Stimulated activated CD8-positive, alpha-beta memory T cell treated with anti-CD3 and anti-CD28 coated beads, Interleukin-2, amount 100 ng/mL, for 48 hours (primary cell): ENCODE results near the gene OR2M3.
"Not testable (repeated sequence)": the region's sequence is repeated elsewhere in the genome, so short reads cannot be mapped to it uniquely, and the experiment has no call there.

ENCODE experiments used
- DNase-seq, 2 donors: peaks; one replicate each; pipeline ENCODE4 v3.0.0-alpha.2; 2020; ENCODE audit warnings: low read depth in 2 of 2

Gene OR2M3

GRCh38 chr1:248196965-248197364 lies at the start of gene OR2M3:
Gene OR2M3, plus strand, starts transcription at chr1:248197265. Its CDS starts 5,803 bp downstream, at chr1:248203068.
- DNase-seq: no peak

DNA sequence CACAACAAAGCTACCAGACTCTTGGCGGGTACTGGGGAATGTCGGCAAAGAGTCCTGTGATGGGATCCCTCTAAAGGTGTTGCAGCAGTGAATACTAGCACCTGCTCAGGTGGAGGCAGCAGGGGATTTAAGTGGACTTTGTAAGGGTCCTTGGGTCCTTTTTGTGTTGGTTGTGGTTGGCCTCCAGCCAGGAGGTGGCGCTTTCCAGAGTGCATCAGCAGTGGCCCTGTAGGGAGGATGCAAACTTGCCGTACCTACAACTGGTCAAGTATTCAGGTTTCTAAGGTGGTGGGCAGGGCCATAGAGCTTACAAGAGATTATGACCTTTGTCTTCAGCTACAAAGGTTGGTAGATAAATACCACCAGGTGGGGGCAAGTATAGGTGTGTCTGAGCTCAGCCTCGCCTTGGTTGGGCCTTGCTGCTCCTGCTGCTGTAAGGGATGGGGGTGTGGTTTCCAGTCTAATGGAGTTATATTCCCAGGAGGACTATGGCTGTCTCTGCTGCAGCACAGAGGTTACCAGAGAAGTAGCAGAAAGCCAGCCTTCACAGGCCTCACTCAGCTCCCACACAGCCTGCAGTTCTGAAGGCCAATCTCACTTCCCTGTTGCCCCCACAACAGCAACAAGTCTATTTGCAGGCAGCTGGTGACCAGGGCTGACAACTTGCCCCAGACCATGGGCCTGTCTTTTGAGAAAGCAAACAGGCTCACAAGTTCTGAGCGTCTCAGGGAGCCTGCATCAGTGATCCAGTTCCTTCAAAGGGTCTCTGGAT lies 44.8 kb upstream of the OR2M3 start:
- no peak for DNase-seq

DNA sequence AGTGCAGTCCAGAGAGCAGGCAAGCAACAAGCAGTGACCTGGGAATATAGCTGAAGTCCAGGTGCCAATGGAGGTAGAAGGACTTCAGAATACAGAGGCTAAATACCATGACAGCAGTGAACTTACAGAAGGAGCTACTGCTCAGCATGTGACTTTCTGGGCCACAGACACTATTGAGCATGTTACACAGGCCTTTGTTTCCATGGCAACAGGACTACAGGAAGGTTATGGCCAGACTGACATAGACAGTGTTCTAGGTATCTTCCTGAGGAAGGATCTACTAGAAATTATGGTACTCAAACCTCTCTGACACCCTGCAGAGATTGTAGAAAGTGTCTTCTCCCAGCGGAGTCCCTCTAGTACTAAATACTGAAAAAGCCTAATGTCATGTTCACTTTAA lies 41.1 kb upstream of the OR2M3 start:
- no peak for DNase-seq

DNA sequence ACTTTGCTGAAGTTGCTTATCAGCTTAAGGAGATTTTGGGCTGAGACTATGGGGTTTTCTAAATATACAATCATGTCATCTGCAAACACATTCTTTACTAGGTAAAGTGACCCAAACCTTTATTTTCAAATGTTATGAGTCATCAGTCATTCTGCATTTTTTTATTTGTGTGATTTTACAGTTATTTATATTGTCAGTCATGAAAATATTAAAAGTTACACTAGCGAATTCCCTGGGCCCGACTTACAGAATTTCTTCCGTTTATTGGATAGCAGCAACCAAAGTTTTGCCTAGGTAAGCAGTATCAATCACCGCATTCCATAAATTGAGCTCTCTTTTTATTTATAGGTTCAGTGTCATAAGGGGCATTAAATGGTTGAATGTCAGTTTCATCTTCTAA lies 38.3 kb upstream of the OR2M3 start:
- DNase-seq: no peak

GRCh38 chr1:248164031-248164430 lies 33.0 kb upstream of the OR2M3 start:
- no peak for DNase-seq

DNA sequence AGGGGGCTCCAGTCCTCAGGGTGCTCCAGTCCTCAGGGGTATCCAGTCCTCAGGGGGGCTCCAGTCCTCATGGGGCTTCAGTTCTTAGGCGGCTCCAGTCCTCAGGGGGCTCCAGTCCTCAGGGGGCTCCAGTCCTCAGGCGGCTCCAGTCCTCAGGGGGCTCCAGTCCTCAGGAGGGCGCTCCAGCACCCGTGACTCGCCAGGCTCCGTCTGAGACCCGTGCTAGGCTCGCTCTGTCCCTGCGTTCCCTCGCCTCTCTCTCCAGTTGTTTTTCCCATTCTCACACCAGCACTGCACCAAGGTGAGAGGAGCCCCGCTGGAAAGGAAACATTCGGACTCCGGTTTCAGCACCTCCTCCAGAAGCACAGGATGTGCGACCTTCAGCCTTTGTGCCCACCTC lies 31.9 kb upstream of the OR2M3 start:
- no peak for DNase-seq

DNA sequence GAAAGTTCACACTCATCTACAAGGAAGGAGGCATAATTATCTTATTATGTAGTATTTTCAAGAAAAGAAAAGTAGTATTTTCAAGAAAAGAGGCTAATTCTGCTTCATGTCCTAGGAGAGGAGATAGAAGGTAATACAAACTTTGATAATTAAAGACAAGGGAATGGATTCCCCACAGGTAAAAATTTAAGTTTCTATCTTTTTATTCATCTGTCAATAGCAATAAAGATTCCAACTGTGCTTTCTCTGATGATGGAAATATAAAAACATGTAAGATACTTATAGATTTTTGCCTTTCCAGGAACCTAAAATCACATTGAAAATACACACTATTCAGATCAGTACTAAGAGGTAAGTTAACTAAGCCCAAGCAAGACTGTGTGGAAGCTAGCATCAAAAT lies 22.5 kb upstream of the OR2M3 start, which contains the start of gene OR2M2:
Gene OR2M2, plus strand, starts transcription at position 301 of the 400 bp plus-strand sequence. CDS start 5,165 bp downstream, outside the sequence.
- no peak for DNase-seq

GRCh38 chr1:248183996-248184395 lies 13.1 kb upstream of the OR2M3 start:
- DNase-seq: no peak

DNA sequence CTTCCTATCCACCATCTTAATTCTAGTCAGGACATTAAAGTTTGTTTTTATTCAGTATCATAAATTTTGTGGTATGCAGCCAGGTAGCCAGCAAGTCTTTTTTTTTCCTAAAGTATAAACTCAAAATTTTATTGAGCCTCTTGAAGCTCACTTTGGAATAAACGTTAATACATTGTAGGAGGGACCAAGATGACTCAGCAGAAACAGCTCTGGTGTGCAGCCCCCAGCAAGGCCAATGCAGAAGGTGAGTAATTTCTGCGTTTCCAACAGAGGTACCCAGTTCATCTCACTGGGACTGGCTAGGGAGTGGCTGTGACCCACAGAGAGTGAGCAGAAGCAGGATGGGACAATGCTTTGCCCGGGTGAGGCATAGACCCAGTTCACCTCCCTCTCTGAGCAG lies 9.7 kb upstream of the OR2M3 start:
- no peak for DNase-seq

DNA sequence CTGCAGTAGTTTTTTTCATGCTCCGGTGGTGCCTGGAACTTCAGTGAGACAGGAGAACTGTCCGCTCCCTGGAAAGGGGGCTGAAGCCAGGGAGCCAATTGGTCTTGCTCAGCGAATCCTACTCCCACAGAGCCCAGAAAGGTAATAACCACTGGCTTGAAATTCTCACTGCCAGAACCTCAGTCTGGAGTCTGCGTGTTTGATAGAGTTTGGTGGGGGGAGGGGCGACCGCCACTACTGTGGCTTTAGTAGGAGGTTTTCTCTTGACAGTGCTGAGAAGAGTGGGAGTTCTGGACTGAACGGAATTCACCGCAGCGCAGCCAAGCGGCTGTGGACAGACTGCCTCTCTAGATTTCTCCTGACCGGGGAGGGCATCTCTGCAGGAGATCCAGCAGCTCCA lies 8.0 kb upstream of the OR2M3 start:
- no peak for DNase-seq

DNA sequence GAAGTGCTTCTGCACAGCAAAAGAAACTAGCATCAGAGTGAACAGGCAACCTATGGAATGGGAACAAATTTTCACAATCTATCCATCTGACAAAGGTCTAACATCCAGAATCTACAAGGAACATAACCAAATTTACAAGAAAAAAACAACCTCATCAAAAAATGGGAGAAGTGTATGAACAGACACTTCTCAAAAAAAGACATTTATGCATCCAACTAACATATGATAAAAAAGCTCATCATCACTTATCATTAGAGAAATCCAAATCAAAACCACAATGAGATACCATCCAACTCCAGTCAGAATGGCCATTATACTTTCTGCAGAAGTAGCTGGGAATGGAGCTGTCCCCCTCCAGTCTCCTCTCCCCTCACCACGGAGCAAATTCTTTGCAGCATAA lies 2.9 kb upstream of the OR2M3 start:
- no peak for DNase-seq

DNA sequence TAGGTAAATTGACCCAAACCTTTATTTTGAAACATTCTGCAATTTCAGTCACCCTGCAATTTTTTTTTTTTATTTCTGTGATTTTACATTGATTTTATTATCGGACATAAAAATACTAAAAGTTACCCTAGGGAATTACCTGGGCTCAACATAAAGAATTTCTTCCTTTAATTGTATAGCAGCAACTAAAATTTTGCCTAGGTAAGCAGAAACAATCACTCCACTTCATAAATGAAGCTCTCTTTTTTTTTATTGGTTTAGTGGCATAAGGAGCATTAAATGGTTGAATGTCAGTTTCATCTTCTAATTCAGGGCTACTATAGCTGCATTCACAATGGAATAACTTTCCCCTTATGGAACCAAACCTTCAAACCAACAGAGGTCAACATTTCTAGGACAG lies 18.8 kb downstream of the OR2M3 start:
- no peak for DNase-seq

- no peak for DNase-seq
These were observed 28.5 kb downstream of the OR2M3 start for GRCh38 chr1:248225537-248225936.

DNA sequence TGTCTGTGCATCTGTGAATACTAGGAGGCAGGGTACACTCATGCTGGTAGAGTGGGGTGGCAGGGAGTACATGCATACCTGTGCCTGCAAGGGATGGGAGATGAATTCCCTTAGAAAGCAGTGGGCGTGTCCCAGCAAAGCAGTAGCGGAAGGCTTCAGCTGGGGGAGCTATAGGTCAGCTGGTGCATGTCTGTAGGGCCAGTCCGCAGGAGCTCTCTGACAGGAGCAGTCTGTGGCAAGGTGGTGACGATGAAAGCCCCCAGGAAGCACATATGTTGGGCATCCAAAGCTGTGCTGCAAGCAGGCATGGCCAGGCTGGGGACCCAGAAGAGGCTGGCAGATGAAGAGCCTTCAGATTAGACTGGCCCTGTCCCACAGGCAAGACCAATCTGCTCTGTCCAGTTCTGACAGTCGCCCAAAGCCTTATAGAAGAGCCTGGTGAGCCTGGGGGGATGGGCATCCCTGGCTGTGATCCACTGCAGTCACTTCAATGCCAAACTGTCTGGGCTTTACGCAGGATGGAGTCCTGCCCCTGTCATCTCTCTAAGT lies 32.4 kb downstream of the OR2M3 start:
- DNase-seq: no peak

- no peak for DNase-seq
These were observed 34.1 kb downstream of the OR2M3 start, which contains the start of gene OR2M4 for GRCh38 chr1:248231117-248231516. Gene OR2M4, plus strand, starts transcription at chr1:248231417. Its CDS starts 7,512 bp downstream, at chr1:248238929.

GRCh38 chr1:248239478-248239877 lies 42.4 kb downstream of the OR2M3 start:
- no peak for DNase-seq

DNA sequence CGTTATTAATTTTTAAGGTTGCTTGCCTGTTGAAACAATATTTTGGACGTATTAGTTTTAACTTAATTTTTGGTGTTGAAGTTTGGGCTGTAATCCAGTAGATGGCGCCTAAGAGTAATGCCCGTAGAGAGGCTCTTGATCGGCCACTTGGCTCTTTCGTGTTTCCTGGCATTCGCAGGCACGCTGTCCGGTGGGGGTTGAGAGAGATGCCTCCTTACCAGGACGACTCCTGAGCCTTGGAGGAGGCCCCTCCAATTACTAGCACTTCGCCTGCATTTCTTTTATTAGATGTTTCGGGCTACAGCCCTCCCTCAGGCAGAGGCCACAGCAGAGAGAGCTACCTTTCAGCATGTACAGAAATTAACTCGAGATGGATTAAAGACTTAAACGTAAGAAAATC lies 46.1 kb downstream of the OR2M3 start:
- DNase-seq: no peak

GRCh38 chr1:248259309-248259708 lies 62.2 kb downstream of the OR2M3 start:
- DNase-seq: not testable (repeated sequence)
